ENCODE measurements around the gene POC1A. TPM values are rescaled to one million over a fixed set of nuclear protein-coding genes. Genes with fewer than 3 reads are reported as not detected.
A peak's percentile ranks its signal among the peaks of the same experiment; 100 is the strongest.

The POC1A gene
- total and polyA plus RNA-seq, 10 of the 15 experiments (the other 5 are each of a cell fraction or from before 2014, with no cell fraction given) = 8.5 to 49.8 (median 23.5) TPM

- TF ChIP-seq, protein P1, sequence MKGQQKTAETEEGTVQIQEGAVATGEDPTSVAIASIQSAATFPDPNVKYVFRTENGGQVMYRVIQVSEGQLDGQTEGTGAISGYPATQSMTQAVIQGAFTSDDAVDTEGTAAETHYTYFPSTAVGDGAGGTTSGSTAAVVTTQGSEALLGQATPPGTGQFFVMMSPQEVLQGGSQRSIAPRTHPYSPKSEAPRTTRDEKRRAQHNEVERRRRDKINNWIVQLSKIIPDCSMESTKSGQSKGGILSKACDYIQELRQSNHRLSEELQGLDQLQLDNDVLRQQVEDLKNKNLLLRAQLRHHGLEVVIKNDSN (IDR thresholded peaks at IDR 0.05; ENCODE audit: borderline replicate concordance, extremely low read length, insufficient read depth, low read depth, low read length) = peak; percentile 89
- TF ChIP-seq ZBTB40 (IDR thresholded peaks at IDR 0.05; ENCODE audit: borderline replicate concordance) = no peak
- peak; percentile 82 for TF ChIP-seq BMI1 (IDR thresholded peaks at IDR 0.05; ENCODE audit: borderline replicate concordance)
- peak; percentile 67 for TF ChIP-seq CREB1 (IDR thresholded peaks at IDR 0.05; ENCODE audit: low read depth)
- no peak for TF ChIP-seq CHD1 (IDR thresholded peaks at IDR 0.05; ENCODE audit: low read depth, low read length)
- TF ChIP-seq KAT2A (conservative IDR thresholded peaks at IDR 0.05; ENCODE audit: control insufficient read depth, low read depth, low read length) = no peak
- peak; percentile 67 for TF ChIP-seq FOS (IDR thresholded peaks at IDR 0.05; ENCODE audit: borderline replicate concordance, extremely low read depth, insufficient read length)
- TF ChIP-seq POLR2A (IDR thresholded peaks at IDR 0.05; ENCODE audit: low read depth, low read length) = peak; percentile 56; the same call in 1 of the 2 replicates
- TF ChIP-seq, protein P2, sequence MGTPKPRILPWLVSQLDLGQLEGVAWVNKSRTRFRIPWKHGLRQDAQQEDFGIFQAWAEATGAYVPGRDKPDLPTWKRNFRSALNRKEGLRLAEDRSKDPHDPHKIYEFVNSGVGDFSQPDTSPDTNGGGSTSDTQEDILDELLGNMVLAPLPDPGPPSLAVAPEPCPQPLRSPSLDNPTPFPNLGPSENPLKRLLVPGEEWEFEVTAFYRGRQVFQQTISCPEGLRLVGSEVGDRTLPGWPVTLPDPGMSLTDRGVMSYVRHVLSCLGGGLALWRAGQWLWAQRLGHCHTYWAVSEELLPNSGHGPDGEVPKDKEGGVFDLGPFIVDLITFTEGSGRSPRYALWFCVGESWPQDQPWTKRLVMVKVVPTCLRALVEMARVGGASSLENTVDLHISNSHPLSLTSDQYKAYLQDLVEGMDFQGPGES (IDR thresholded peaks at IDR 0.05) = peak; percentile 79
- TF ChIP-seq BHLHE40 (IDR thresholded peaks at IDR 0.05; ENCODE audit: borderline replicate concordance in 1 of 2, low read depth in 2 of 2, low read length in 1 of 2) = peak; percentile 79 to 84
- TF ChIP-seq NFYB (IDR thresholded peaks at IDR 0.05; ENCODE audit: insufficient read depth, low read depth, low read length) = peak; percentile 91
- peak; percentile 14 for TF ChIP-seq E4F1 (IDR thresholded peaks at IDR 0.05; ENCODE audit: borderline replicate concordance, partially characterized antibody)
- no peak for TF ChIP-seq MEF2B (IDR thresholded peaks at IDR 0.05; ENCODE audit: partially characterized antibody, poor library complexity, severe bottlenecking)
- TF ChIP-seq EGR1 (IDR thresholded peaks at IDR 0.05; ENCODE audit: borderline replicate concordance in 1 of 2, low read depth in 2 of 2, low read length in 2 of 2) = 0 out of 3 replicates have a peak, but pooled peaks of 1 of the 2 experiments have one; percentile 17
- TF ChIP-seq STAT3 (IDR thresholded peaks at IDR 0.05; ENCODE audit: low read depth, low read length) = no peak
- peak; percentile 60 for TF ChIP-seq HDGF (IDR thresholded peaks at IDR 0.05)
- TF ChIP-seq HCFC1 (IDR thresholded peaks at IDR 0.05; ENCODE audit: low read length) = 0 out of 2 replicates have a peak, but pooled peaks have one; percentile 32
- TF ChIP-seq NRF1 (conservative IDR thresholded peaks at IDR 0.05; ENCODE audit: low read depth, low read length) = peak; percentile 28; the same call in 1 of the 2 replicates
- no peak for TF ChIP-seq NFYA (IDR thresholded peaks at IDR 0.05; ENCODE audit: borderline replicate concordance, low read depth, low read length)
These were observed 97.0 kb downstream of the POC1A start (continued) for GRCh38 chr3:52056968-52057811.

Data from GM12878 (cell line).